ENCODE measurements around the gene TMEM52. TPM values are rescaled to one million over a fixed set of nuclear protein-coding genes. Genes with fewer than 3 reads are reported as not detected.

TMEM52 gene
- total RNA-seq, 4 donors from 2014 or later = 0.74 to 5.7 (median 3.5) TPM

DNA sequence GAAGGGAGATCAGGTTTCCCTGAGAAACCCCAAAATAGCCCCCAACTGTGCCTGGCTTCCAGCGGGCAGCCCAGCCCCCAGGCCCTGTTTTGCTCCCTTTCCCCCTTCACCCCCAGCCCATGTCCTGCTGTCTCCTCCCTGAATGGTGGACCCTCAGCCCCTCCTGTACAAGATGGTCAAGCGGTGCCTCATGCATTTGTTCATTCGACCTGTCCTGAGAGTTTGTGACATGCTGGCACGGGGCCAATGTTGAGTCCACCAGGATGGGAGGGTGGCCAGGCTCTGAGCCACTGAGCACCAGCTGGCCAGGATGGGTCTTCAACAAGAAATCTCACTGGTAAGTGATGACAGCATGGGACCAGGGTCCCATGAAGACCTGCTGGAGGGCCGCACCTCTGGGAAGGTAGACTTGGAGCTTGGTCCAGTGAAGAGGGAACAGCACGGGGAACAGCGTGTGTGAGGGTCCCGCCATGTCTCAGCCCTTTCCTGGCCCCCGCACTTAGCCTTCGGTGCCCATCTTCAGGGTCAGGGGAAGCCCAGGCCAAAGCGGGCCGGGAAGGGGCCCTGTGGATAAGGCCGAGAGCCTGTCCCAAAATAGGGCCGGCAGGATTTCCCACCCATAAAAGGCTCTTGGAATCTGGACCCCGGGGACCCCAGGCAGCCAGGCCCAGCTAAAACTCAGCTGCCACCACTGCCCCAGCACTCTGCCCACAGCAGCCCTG, 3.9 kb downstream of the TMEM52 start, which contains the start of gene CALML6:
TSS of gene CALML6 (plus strand) at position 290 of the 722 bp plus-strand sequence. CDS start at position 311, 21 bp downstream.
- DNase-seq (ENCODE audit: low spot score) (no peak), ATAC-seq (ENCODE audit: low FRiP score) (no peak)
- TF ChIP-seq, protein P1, sequence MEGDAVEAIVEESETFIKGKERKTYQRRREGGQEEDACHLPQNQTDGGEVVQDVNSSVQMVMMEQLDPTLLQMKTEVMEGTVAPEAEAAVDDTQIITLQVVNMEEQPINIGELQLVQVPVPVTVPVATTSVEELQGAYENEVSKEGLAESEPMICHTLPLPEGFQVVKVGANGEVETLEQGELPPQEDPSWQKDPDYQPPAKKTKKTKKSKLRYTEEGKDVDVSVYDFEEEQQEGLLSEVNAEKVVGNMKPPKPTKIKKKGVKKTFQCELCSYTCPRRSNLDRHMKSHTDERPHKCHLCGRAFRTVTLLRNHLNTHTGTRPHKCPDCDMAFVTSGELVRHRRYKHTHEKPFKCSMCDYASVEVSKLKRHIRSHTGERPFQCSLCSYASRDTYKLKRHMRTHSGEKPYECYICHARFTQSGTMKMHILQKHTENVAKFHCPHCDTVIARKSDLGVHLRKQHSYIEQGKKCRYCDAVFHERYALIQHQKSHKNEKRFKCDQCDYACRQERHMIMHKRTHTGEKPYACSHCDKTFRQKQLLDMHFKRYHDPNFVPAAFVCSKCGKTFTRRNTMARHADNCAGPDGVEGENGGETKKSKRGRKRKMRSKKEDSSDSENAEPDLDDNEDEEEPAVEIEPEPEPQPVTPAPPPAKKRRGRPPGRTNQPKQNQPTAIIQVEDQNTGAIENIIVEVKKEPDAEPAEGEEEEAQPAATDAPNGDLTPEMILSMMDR (IDR thresholded peaks at IDR 0.05) = no peak

DNA sequence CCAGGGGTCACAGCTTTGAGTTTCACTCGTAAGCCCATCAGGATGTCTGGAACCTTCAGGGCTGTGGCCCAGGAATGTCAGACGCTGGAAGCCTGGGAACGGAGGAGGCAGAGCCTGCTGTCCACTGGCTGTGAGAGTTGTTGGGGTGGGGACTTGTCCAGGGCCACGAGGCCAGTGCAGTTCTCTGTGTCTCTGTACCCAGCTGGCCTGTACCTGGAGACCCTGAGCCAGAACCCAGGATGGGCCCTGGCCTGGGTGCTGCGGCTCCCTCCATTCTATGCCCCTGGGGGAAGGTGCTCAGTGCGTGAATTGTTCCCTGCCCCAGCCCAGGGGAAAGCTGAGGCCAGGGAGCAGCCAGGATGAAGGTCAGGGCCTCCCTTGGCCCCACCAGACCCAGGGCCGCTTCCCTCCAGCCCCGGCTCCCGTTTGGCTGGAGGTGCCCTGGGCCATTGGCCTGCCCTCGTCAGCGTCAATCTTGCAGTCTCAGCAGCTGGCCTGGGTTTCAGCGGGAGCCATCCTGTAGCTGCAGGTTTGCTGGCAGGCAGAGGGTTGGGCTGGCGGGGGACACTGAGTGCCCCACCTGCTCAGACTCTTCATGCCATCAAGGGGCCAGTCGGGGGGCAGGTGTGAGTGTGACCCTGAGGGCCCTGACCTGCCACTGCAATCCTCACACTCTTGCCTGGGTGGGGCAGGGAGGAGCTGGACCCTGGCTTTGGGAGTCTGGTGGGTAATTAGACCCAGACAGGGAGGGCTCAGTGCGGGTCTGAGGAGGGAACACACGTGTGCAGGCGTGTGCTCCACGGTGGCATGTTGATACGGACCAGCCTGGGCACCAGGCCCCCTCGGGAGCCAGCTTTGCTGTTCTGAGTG, 4.7 kb downstream of the TMEM52 start:
- DNase-seq (ENCODE audit: low spot score) (no peak), ATAC-seq (ENCODE audit: low FRiP score) (no peak)
- TF ChIP-seq, protein P1 (IDR thresholded peaks at IDR 0.05) = no peak

DNA sequence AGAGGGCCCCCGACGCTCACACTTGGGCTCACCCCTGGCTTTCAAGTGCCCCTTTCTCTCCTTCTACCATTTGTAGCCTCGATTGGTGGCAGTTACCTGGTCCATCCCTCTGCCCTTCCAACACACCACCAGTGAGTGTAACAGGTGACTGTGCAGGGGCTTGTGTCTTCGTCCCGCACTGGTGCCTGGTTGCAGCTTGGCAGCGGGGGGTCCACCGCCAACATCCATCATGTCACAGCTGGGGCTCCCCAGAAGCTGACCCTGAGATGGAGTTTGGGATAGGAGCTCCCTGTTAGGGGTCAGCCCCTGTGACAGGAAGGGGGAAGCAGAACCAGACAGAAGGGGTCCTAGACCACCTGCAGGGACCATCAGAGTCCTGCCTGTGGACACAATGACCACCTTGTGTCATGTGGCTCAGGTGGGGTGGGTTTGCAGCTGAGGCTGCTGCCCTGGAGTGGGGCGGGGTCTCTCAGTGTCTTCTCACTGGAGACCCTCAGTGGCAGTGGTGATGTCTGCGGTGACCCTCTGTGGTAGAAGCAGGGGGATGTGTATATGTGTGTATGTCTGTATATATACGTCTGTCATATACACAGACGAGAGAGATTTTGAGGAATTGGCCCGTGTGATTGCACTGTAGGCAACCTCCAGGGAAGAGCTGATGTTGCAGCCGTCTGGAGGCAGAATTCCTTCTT, 7.6 kb downstream of the TMEM52 start:
- DNase-seq (ENCODE audit: low spot score) = no peak
- TF ChIP-seq, protein P1 (IDR thresholded peaks at IDR 0.05) = no peak
- ATAC-seq (ENCODE audit: low FRiP score) = no peak

DNA sequence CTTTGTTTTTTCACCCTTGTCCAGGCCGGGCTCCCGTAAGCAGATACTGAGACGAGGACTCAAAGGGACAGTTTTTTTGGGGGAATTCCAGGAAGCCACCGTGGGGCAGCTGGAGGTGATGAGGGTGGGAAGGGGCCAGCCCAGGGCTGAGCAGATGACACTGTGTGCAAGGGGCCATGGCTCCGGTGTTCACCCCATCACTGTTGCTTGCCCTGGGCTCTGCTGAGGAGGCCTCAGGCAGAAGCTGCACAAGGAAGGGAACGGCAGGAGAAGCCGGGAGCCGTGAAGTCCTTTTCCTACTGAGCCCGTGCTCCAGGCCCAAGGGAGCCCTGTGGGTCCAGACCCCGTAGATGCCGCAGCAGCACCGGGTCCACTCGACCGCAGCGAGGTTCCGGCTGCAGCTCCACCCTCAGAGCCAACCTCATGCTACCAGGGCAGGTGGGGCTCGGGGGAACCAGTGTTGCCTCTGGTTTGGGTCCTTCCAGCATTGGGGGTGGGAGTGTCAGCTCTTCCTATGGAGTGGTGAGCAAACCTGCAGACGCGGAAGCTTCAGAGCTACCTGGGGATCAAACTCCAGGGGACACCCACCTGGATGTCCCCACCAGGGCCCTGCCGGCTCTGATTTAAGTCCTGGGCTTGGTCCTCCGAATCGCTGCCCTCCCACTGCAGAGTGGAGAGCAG, 8.3 kb downstream of the TMEM52 start:
- no peak for DNase-seq (ENCODE audit: low spot score)
- ATAC-seq (ENCODE audit: low FRiP score) = no peak
- TF ChIP-seq, protein P1 (IDR thresholded peaks at IDR 0.05) = no peak

DNA sequence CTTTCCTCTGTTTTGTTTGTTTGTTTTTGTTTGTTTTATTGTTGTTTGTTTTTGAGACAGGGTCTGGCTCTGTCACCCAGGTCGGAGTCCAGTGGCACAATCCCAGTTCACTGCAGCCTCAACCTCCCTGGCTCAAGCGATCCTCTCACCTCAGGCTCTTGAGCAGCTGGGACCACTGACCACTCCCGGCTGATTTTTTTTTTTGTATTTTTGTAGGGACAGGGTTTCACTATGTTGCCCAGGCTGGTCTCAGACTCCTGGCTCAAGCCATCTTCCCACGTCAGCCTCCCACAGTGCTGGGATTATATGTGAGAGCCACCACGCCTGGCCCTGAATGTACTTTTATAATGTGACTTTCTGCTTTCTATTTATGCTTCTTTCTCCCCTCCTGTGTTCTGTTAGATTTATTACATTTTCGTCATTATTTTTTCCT, 9.0 kb downstream of the TMEM52 start:
- DNase-seq (ENCODE audit: low spot score) = no peak
- no peak for ATAC-seq (ENCODE audit: low FRiP score)
- TF ChIP-seq, protein P1 (IDR thresholded peaks at IDR 0.05) = no peak

DNA sequence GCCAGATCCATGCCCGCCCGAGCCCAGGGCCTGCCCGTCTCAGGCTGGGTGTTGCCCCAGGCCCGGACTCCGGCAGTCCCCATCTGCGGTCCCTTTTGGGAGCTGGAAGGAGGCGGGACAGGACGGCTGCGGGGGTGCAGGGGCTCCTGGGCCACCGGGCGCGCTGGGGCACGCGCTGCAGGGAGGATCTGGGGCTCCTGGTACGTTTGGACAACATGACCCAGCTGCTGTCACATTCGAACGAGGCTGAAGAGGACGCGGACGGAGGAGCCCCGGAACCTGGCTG, 10.6 kb downstream of the TMEM52 start:
- peak; percentile 28 for ATAC-seq (ENCODE audit: low FRiP score)
- DNase-seq (ENCODE audit: low spot score) = no peak
- TF ChIP-seq, protein P1 (IDR thresholded peaks at IDR 0.05) = no peak
